ENCODE data around the gene KSR1.

DNA sequence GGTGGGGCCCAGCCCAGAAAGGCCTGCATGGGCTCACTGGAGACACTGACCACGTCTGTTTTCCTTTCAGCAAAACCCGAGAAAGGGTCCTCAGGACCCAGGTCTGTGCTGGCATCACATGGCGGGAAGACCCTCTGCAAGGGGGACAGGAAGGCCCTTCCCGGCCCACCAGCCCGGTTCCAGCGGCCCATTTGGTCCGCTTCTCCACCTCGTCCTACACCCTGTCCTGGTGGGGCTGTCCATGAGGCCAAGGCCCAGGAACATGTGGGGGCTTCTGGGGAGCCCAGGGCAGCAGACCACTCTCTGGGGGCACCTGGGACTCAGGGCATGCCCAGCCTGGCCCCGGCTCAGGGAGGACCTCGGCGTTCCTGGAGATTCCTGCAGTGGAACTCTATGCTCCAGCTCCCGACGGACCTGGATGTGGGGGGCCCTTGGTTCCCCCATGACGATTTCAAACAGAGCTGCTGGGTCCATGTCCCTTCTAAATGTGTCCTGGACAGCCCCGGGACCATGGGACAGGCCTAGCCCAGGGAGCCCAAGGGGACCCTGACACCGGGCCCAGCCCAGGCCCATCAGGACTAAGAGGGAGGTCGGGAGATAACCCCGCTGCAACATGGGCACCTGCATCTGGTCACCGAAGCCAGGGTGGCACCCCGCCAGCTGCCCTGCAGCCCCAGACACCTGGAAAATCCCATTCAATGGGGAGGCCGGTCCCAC, 26.4 kb upstream of the KSR1 start:
- no peak for TF ChIP-seq SMC3 (conservative IDR thresholded peaks at IDR 0.05; ENCODE audit: poor library complexity)
- TF ChIP-seq, protein P1, sequence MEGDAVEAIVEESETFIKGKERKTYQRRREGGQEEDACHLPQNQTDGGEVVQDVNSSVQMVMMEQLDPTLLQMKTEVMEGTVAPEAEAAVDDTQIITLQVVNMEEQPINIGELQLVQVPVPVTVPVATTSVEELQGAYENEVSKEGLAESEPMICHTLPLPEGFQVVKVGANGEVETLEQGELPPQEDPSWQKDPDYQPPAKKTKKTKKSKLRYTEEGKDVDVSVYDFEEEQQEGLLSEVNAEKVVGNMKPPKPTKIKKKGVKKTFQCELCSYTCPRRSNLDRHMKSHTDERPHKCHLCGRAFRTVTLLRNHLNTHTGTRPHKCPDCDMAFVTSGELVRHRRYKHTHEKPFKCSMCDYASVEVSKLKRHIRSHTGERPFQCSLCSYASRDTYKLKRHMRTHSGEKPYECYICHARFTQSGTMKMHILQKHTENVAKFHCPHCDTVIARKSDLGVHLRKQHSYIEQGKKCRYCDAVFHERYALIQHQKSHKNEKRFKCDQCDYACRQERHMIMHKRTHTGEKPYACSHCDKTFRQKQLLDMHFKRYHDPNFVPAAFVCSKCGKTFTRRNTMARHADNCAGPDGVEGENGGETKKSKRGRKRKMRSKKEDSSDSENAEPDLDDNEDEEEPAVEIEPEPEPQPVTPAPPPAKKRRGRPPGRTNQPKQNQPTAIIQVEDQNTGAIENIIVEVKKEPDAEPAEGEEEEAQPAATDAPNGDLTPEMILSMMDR (IDR thresholded peaks at IDR 0.05; ENCODE audit: poor library complexity, severe bottlenecking): no peak
- TF ChIP-seq TAF1 (IDR thresholded peaks at IDR 0.05; ENCODE audit: low read depth): no peak
- TF ChIP-seq EZH2 (IDR thresholded peaks at IDR 0.05; ENCODE audit: borderline replicate concordance, insufficient read depth, low read length, poor library complexity, severe bottlenecking): no peak
- TF ChIP-seq POLR2AphosphoS5 (IDR thresholded peaks at IDR 0.05): no peak
- no peak for TF ChIP-seq EP300 (conservative IDR thresholded peaks at IDR 0.05; ENCODE audit: poor library complexity, severe bottlenecking)
